Progenitor cell of endocrine pancreas (in vitro differentiated cells): Measurements from ENCODE around the gene NXPE4. TPM values are rescaled to one million over a fixed set of nuclear protein-coding genes. Genes with fewer than 3 reads are reported as not detected.
"Not testable (repeated sequence)": the region's sequence is repeated elsewhere in the genome, so short reads cannot be mapped to it uniquely, and the experiment has no call there.

Experiments
- DNase-seq: peaks from one replicate; pipeline ENCODE4 v3.0.0; 2021; ENCODE audit warnings: low spot score; ENCODE audit not compliant: unreplicated experiment
- H3K27ac Mint-ChIP-seq: 2 replicates; pipeline ENCODE4 v1.8.0; 2021; ENCODE audit warnings: mild to moderate bottlenecking, moderate library complexity, mixed read lengths
- H3K27me3 Mint-ChIP-seq: 2 replicates; pipeline ENCODE4 v1.8.0; 2021; ENCODE audit warnings: mixed read lengths
- H3K36me3 Mint-ChIP-seq: 2 replicates; pipeline ENCODE4 v1.8.0; 2022; ENCODE audit warnings: mixed read lengths; ENCODE audit not compliant: insufficient read depth
- H3K4me1 Mint-ChIP-seq: 2 replicates; pipeline ENCODE4 v1.8.0; 2021; ENCODE audit warnings: low read depth, mixed read lengths
- H3K4me3 Mint-ChIP-seq: 2 replicates; pipeline ENCODE4 v1.8.0; 2021; ENCODE audit warnings: low read depth, mild to moderate bottlenecking, moderate library complexity, mixed read lengths
- H3K9me3 Mint-ChIP-seq: 2 replicates; pipeline ENCODE4 v1.8.0; 2021; ENCODE audit warnings: low read depth, mixed read lengths
- total RNA-seq: library from RNA; stranded (reverse); gene quantifications from 2 replicates; pipeline ENCODE4 v1.2.1, GENCODE V29; 2021
- TF ChIP-seq, protein P1 (sequence below): fragments of 200-600 bp; sonication (generic); IDR thresholded peaks from one replicate; pipeline ENCODE4 v1.5.0; 2021; ENCODE audit warnings: antibody characterized with exemption, mild to moderate bottlenecking; ENCODE audit not compliant: unreplicated experiment

The NXPE4 gene
- total RNA-seq, 1 donor from 2014 or later = not detected

DNA sequence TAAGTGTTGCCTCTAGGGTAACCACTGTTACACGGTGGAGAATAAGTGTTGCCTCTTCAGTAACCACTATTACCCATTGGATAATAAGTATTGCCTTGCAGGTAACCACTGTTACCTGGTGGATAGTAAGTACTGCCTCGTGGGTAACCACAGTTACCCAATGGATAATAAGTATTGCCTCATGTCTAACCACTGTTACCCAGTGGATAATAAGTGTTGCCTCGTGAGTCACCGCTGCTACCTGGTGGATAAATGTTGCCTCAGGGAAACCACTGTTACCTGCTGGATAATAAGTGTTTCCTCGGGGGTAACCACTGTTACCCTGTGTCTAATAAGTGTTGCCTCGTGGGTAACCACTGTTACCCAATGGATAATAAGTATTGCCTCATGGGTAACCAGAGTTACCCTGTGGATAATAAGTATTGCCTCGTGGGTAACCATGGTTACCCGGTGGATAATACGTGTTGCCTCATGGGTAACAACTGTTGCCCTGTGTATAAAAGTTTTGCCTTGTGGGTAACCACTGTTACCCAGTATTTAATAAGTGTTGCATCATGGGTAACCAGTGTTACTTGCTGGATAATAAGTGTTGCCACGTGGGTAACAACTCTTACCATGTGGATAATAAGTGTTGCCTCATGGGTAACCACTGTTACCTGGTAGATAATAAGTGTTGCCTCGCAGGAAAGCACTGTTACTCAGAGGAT is 12.3 kb upstream of the NXPE4 start:
- Mint-ChIP-seq H3K4me3 (no peak overlapping the region), H3K9me3 (peaks cover 27% of the 10 kb centered on the region), H3K27me3 (no peaks in the 10 kb centered on the region), H3K36me3 (no peaks in the 10 kb centered on the region), H3K4me1 (no peaks in the 10 kb centered on the region), H3K27ac (no peak overlapping the region)
- no peak for DNase-seq
- TF ChIP-seq, protein P1, sequence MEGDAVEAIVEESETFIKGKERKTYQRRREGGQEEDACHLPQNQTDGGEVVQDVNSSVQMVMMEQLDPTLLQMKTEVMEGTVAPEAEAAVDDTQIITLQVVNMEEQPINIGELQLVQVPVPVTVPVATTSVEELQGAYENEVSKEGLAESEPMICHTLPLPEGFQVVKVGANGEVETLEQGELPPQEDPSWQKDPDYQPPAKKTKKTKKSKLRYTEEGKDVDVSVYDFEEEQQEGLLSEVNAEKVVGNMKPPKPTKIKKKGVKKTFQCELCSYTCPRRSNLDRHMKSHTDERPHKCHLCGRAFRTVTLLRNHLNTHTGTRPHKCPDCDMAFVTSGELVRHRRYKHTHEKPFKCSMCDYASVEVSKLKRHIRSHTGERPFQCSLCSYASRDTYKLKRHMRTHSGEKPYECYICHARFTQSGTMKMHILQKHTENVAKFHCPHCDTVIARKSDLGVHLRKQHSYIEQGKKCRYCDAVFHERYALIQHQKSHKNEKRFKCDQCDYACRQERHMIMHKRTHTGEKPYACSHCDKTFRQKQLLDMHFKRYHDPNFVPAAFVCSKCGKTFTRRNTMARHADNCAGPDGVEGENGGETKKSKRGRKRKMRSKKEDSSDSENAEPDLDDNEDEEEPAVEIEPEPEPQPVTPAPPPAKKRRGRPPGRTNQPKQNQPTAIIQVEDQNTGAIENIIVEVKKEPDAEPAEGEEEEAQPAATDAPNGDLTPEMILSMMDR = no peak

DNA sequence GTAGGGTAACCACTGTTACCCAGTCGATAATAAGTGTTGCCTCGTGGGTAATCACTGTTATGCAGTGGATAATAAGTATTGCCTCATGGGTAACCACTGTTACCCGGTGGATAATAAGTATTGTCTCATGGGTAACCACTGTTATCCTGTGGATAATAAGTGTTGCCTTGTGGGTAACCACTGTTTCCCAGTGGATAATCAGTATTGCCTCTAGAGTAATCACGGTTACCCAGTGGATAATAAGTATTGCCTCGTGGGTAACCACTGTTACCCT is 11.2 kb upstream of the NXPE4 start:
- not testable (repeated sequence) for DNase-seq, H3K27ac Mint-ChIP-seq, H3K36me3 Mint-ChIP-seq, H3K27me3 Mint-ChIP-seq, H3K4me3 Mint-ChIP-seq, H3K4me1 Mint-ChIP-seq
- peaks cover 24% of the 10 kb centered on the region for H3K9me3 Mint-ChIP-seq

DNA sequence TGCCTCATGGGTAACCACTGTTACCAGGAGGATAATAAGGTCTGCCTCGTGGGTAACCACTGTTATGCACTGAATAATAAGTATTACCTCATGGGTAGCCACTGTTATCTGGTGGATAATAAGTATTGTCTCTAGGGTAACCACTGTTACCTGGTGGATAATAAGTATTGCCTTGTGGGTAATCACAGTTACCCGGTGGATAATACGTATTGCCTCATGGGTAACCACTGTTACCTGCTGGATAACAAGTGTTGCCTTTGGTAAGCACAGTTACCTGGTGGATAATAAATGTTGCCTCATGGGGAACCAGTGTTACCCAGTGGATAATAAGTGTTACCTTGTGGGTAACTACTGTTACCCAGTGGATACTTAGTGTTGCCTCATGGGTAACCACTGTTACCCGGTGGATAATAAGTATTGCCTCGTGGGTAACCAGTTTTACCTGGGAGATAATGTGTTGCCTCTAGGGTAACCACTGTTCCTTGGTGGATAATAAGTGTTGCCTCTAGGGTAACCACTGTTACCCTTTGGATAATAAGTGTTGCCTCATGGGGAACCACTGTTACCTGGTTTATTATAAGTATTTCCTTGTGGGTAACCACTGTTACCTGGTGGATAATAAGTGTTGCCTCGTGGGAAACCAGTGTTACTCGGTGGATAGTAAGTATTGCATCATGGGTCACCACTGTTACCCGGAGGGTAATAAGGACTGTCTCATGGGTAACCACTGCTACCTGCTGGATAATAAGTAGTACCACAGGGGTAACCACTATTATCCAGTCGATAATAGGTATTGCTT is 10.6 kb upstream of the NXPE4 start:
- no peak overlapping the region for H3K27ac Mint-ChIP-seq
- H3K9me3 Mint-ChIP-seq = peaks cover 21% of the 10 kb centered on the region
- H3K36me3 Mint-ChIP-seq = no peaks in the 10 kb centered on the region
- DNase-seq = no peak
- no peaks in the 10 kb centered on the region for H3K4me1 Mint-ChIP-seq
- no peaks in the 10 kb centered on the region for H3K27me3 Mint-ChIP-seq
- TF ChIP-seq, protein P1 = no peak
- no peak overlapping the region for H3K4me3 Mint-ChIP-seq

DNA sequence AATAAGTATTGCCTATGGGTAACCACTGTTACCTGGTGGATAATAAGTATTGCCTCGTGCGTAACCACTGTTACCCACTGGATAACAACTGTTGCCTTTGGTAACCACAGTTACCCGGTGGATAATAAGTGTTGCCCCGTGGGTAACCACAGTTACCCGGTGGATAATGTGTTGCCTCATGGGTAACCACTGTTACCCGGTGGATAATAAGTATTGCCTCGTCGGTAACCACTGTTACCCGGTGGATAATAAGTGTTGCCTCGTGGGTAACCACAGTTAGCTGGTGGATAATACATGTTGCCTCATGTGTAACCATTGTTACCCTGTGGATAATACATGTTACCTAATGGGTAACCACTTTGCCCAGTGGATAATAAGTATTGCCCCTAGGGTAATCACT is 9.8 kb upstream of the NXPE4 start:
- no peak for DNase-seq
- no peak overlapping the region for H3K27ac Mint-ChIP-seq
- H3K27me3 Mint-ChIP-seq = no peaks in the 10 kb centered on the region
- H3K36me3 Mint-ChIP-seq = no peaks in the 10 kb centered on the region
- peaks cover 18% of the 10 kb centered on the region for H3K9me3 Mint-ChIP-seq
- TF ChIP-seq, protein P1 = no peak
- H3K4me1 Mint-ChIP-seq = no peaks in the 10 kb centered on the region
- no peak overlapping the region for H3K4me3 Mint-ChIP-seq

DNA sequence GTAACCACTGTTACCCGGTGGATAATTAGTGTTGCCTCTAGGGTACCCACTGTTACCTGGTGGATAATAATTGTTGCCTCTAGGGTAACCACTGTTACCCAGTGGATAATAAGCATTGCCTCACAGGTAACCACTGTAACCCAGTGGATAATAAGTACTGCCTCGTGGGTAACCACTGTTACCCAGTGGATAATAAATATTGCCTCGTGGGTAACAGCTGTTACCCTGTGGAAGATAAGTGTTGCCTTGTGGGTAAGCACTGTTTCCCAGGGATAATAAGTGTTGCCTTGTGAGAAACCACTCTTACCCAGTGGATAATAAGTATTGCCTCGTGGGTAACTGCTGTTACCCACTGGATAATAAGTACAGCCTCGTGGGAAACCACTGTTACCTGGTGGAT is 9.3 kb upstream of the NXPE4 start:
- no peaks in the 10 kb centered on the region for H3K36me3 Mint-ChIP-seq
- no peak overlapping the region for H3K4me3 Mint-ChIP-seq
- no peaks in the 10 kb centered on the region for H3K27me3 Mint-ChIP-seq
- no peak for DNase-seq
- TF ChIP-seq, protein P1 = no peak
- no peak overlapping the region for H3K27ac Mint-ChIP-seq
- peaks cover 16% of the 10 kb centered on the region for H3K9me3 Mint-ChIP-seq
- H3K4me1 Mint-ChIP-seq = no peaks in the 10 kb centered on the region
